SK-N-SH treated with all-trans-retinoic acid at 6 μM for 48 hours (cell line): Measurements from ENCODE around the gene DDX46.

Experiments used
- ATAC-seq: fragments of 200-7000 bp; cut with Tn5 transposase; 3 replicates; pipeline ENCODE4 v1.9.1; 2020; ENCODE audit warnings: mild to moderate bottlenecking, moderate library complexity
- ARNTL ChIP-seq: fragments of 450-650 bp; formaldehyde crosslinking; IDR thresholded peaks from 2 replicates; pipeline ENCODE4 v1.5.0; 2020; ENCODE audit warnings: low read depth, mild to moderate bottlenecking, moderate library complexity, borderline replicate concordance
- BACH2 ChIP-seq: fragments of 250-450 bp; sonication (Bioruptor Pico); IDR thresholded peaks from 2 replicates; pipeline ENCODE4 v1.9.0; 2021; ENCODE audit warnings: mild to moderate bottlenecking, borderline replicate concordance
- CREB5 ChIP-seq: fragments of 250-450 bp; sonication (Bioruptor Pico); IDR thresholded peaks from 2 replicates; pipeline ENCODE4 v1.5.1; 2020; ENCODE audit warnings: low read depth, mild to moderate bottlenecking, moderate library complexity
- CSDC2 ChIP-seq: fragments of 250-450 bp; sonication (Bioruptor Pico); IDR thresholded peaks from 2 replicates; pipeline ENCODE4 v1.5.0; 2020; ENCODE audit warnings: mild to moderate bottlenecking, moderate library complexity
- CSRNP3 ChIP-seq: fragments of 250-450 bp; sonication (Bioruptor Pico); IDR thresholded peaks from 2 replicates; pipeline ENCODE4 v1.5.1; 2021; ENCODE audit warnings: mild to moderate bottlenecking, moderate library complexity
- ESRRG ChIP-seq: fragments of 250-450 bp; sonication (Bioruptor Pico); IDR thresholded peaks from 2 replicates; pipeline ENCODE4 v1.6.1; 2021; ENCODE audit warnings: mild to moderate bottlenecking
- GLIS3 ChIP-seq: fragments of 250-450 bp; sonication (Bioruptor Pico); IDR thresholded peaks from 2 replicates; pipeline ENCODE4 v1.5.0; 2020; ENCODE audit warnings: mild to moderate bottlenecking, moderate library complexity
- ISL1 ChIP-seq: fragments of 250-450 bp; sonication (Bioruptor Pico); IDR thresholded peaks from 2 replicates; pipeline ENCODE4 v2.1.2; 2022; ENCODE audit warnings: mild to moderate bottlenecking, moderate library complexity
- OSR1 ChIP-seq: fragments of 250-450 bp; sonication (Bioruptor Pico); IDR thresholded peaks from 2 replicates; pipeline ENCODE4 v1.8.0; 2022; ENCODE audit warnings: moderate library complexity, mild to moderate bottlenecking, inconsistent platforms
- PATZ1 ChIP-seq: fragments of 250-450 bp; sonication (Bioruptor Pico); IDR thresholded peaks from 2 replicates; pipeline ENCODE4 v1.8.0; 2020; ENCODE audit warnings: mild to moderate bottlenecking, moderate library complexity, borderline replicate concordance
- POU6F1 ChIP-seq: fragments of 250-450 bp; sonication (Bioruptor Pico); IDR thresholded peaks from 2 replicates; pipeline ENCODE4 v1.8.0; 2021; ENCODE audit warnings: low read depth, mild to moderate bottlenecking, moderate library complexity, borderline replicate concordance
- PPARA ChIP-seq: fragments of 250-450 bp; sonication (Bioruptor Pico); IDR thresholded peaks from 2 replicates; pipeline ENCODE4 v1.5.0; 2020; ENCODE audit warnings: mild to moderate bottlenecking, borderline replicate concordance
- RARB ChIP-seq: fragments of 250-450 bp; sonication (Bioruptor Pico); IDR thresholded peaks from 2 replicates; pipeline ENCODE4 v1.8.0; 2021; ENCODE audit warnings: mild to moderate bottlenecking, moderate library complexity
- SNAI2 ChIP-seq: fragments of 250-450 bp; sonication (Bioruptor Pico); IDR thresholded peaks from 2 replicates; pipeline ENCODE4 v1.5.0; 2020; ENCODE audit warnings: mild to moderate bottlenecking, moderate library complexity
- TCF4 ChIP-seq: fragments of 250-450 bp; sonication (Bioruptor Pico); IDR thresholded peaks from 2 replicates; pipeline ENCODE4 v1.8.0; 2021; ENCODE audit warnings: mild to moderate bottlenecking, moderate library complexity, borderline replicate concordance
- TOX ChIP-seq: fragments of 250-450 bp; sonication (Bioruptor Pico); IDR thresholded peaks from 2 replicates; pipeline ENCODE4 v1.8.0; 2021; ENCODE audit warnings: mild to moderate bottlenecking, moderate library complexity, borderline replicate concordance
- TSHZ2 ChIP-seq: fragments of 250-450 bp; sonication (Bioruptor Pico); IDR thresholded peaks from 2 replicates; pipeline ENCODE4 v1.5.0; 2020; ENCODE audit warnings: mild to moderate bottlenecking, moderate library complexity
- ZC3H10 ChIP-seq: fragments of 250-450 bp; sonication (Bioruptor Pico); IDR thresholded peaks from 2 replicates; pipeline ENCODE4 v1.5.1; 2021; ENCODE audit warnings: mild to moderate bottlenecking, moderate library complexity
- ZFP3 ChIP-seq: fragments of 250-450 bp; sonication (Bioruptor Pico); IDR thresholded peaks from 2 replicates; pipeline ENCODE4 v1.5.0; 2020; ENCODE audit warnings: mild to moderate bottlenecking, moderate library complexity
- ZFP30 ChIP-seq: fragments of 450-650 bp; formaldehyde crosslinking; IDR thresholded peaks from 2 replicates; pipeline ENCODE4 v1.5.0; 2022; ENCODE audit warnings: mild to moderate bottlenecking, moderate library complexity
- ZNF565 ChIP-seq: fragments of 450-650 bp; formaldehyde crosslinking; conservative IDR thresholded peaks from 2 replicates; pipeline ENCODE4 v1.5.0; 2020; ENCODE audit warnings: low read depth, mild to moderate bottlenecking, moderate library complexity
- ZNF8 ChIP-seq: fragments of 450-650 bp; formaldehyde crosslinking; IDR thresholded peaks from 2 replicates; pipeline ENCODE4 v1.5.0; 2020; ENCODE audit warnings: mild to moderate bottlenecking, moderate library complexity

Gene DDX46

GRCh38 chr5:134724872-134725271, 33.7 kb upstream of the DDX46 start:
- no peak for ATAC-seq
- TF ChIP-seq RARB (CRISPR knock-in tag) (no peak), GLIS3 (CRISPR knock-in tag) (no peak), ARNTL (no peak), ZFP3 (CRISPR knock-in tag) (no peak), SNAI2 (CRISPR knock-in tag) (no peak), TSHZ2 (CRISPR knock-in tag) (no peak), ZNF565 (CRISPR knock-in tag) (no peak), PPARA (CRISPR knock-in tag) (no peak), TOX (CRISPR knock-in tag) (no peak), POU6F1 (CRISPR knock-in tag) (no peak)

GRCh38 chr5:134732819-134733218, 25.8 kb upstream of the DDX46 start:
- TF ChIP-seq ZFP3 (CRISPR knock-in tag) (no peak), SNAI2 (CRISPR knock-in tag) (no peak), BACH2 (CRISPR knock-in tag) (no peak)

GRCh38 chr5:134735243-134735642, 23.3 kb upstream of the DDX46 start:
- TF ChIP-seq CSRNP3 (CRISPR knock-in tag) (no peak), ARNTL (no peak), TCF4 (CRISPR knock-in tag) (no peak), OSR1 (CRISPR knock-in tag) (no peak)

More at GRCh38 chr5:134732819-134733218, 25.8 kb upstream of the DDX46 start:
- ATAC-seq: no peak

GRCh38 chr5:134736173-134736812, 22.3 kb upstream of the DDX46 start:
- no peak for ATAC-seq
- TF ChIP-seq TCF4 (CRISPR knock-in tag) (no peak), PPARA (CRISPR knock-in tag) (no peak), CREB5 (CRISPR knock-in tag) (no peak), ARNTL (no peak), CSDC2 (CRISPR knock-in tag) (no peak), ZNF8 (CRISPR knock-in tag) (no peak), CSRNP3 (CRISPR knock-in tag) (no peak), PATZ1 (CRISPR knock-in tag) (no peak), TOX (CRISPR knock-in tag) (no peak), BACH2 (CRISPR knock-in tag) (no peak), OSR1 (CRISPR knock-in tag) (no peak), ZC3H10 (CRISPR knock-in tag) (no peak), ZFP3 (CRISPR knock-in tag) (no peak), ESRRG (CRISPR knock-in tag) (no peak), ZNF565 (CRISPR knock-in tag) (no peak), RARB (CRISPR knock-in tag) (no peak), POU6F1 (CRISPR knock-in tag) (no peak), ISL1 (no peak), ZFP30 (no peak)

More at GRCh38 chr5:134735243-134735642, 23.3 kb upstream of the DDX46 start:
- ATAC-seq: no peak
